ENCODE data around the gene EDIL3.
"Not testable (repeated sequence)": the region's sequence is repeated elsewhere in the genome, so short reads cannot be mapped to it uniquely, and the experiment has no call there.

EDIL3 gene

DNA sequence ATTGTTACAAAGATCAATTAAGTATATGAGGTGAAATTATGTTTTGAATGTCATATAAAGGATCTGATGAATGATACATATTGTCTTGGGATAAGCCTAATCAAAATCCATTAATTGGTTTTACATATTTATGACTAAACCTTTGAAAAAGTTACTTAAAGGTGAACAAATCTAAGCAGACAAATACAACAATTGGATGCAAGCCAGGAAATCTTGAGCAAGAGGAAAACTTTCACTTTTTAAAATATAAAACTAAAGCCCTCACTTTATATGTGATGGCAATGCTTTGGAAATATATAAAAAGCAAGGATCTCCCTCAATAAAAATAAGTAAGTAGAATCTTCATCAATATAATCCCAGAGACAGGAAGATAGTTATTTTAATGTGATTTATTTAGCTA, 80.1 kb downstream of the EDIL3 start:
- no peak overlapping the region for H3K4me3 ChIP-seq (ENCODE audit: low read depth, low read length)
- no peak for DNase-seq
- no peaks in the 10 kb centered on the region for H3K9me3 ChIP-seq (ENCODE audit: severe bottlenecking)
- no peaks in the 10 kb centered on the region for H3K36me3 ChIP-seq
- no peaks in the 10 kb centered on the region for H3K27me3 ChIP-seq (ENCODE audit: insufficient read depth, low read depth, severe bottlenecking)
- H3K27ac ChIP-seq: no peak overlapping the region
- TF ChIP-seq, protein P1, sequence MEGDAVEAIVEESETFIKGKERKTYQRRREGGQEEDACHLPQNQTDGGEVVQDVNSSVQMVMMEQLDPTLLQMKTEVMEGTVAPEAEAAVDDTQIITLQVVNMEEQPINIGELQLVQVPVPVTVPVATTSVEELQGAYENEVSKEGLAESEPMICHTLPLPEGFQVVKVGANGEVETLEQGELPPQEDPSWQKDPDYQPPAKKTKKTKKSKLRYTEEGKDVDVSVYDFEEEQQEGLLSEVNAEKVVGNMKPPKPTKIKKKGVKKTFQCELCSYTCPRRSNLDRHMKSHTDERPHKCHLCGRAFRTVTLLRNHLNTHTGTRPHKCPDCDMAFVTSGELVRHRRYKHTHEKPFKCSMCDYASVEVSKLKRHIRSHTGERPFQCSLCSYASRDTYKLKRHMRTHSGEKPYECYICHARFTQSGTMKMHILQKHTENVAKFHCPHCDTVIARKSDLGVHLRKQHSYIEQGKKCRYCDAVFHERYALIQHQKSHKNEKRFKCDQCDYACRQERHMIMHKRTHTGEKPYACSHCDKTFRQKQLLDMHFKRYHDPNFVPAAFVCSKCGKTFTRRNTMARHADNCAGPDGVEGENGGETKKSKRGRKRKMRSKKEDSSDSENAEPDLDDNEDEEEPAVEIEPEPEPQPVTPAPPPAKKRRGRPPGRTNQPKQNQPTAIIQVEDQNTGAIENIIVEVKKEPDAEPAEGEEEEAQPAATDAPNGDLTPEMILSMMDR (IDR thresholded peaks at IDR 0.05; ENCODE audit: low read depth, low read length): no peak

DNA sequence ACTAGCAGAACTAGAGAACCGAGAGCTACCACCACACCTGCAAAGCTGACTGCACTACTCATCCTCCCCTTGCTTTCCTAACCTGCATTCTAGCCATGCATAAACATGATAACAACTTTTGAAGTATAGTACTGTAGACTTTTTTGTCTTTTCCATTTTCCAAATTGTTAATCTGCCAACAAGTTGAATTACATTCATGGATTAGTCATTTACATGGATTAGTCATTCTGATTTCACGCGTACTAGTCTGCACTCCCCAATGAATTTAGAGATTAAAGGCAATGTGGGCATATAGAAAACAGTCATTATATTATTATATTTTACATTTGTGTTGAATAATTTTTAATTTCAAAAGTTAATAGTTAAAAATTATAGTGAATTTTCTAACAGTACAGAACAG, 81.4 kb downstream of the EDIL3 start:
- no peak for DNase-seq
- Histone ChIP-seq H3K9me3 (ENCODE audit: severe bottlenecking) (no peaks in the 10 kb centered on the region), H3K4me3 (ENCODE audit: low read depth, low read length) (no peak overlapping the region), H3K36me3 (0 out of 2 replicates have a peak, but pooled peaks cover 2% of the 10 kb centered on the region), H3K27ac (no peak overlapping the region), H3K27me3 (ENCODE audit: insufficient read depth, low read depth, severe bottlenecking) (no peaks in the 10 kb centered on the region)
- TF ChIP-seq, protein P1 (IDR thresholded peaks at IDR 0.05; ENCODE audit: low read depth, low read length): no peak

DNA sequence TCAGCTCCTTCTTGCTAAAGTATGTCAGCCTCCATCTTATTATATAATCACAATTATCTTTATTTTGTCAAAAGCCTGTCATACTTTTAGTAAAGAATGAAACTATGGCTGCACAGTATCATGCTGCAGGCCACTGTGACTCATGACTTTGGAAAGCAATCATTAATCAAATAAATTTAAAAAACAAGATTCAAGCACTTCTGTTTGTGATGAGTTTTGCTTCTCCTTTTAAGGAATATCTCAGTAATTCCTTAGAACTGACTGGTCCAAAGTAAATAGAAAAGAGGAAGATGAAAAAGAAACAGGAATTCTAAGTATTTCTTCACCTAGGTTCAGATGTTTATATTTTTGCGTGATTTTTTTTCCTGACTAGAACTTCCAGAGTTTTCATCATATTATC, 83.1 kb downstream of the EDIL3 start:
- Histone ChIP-seq H3K27ac (no peak overlapping the region), H3K27me3 (ENCODE audit: insufficient read depth, low read depth, severe bottlenecking) (no peaks in the 10 kb centered on the region), H3K4me3 (ENCODE audit: low read depth, low read length) (no peak overlapping the region), H3K36me3 (0 out of 2 replicates have a peak, but pooled peaks cover 3% of the 10 kb centered on the region), H3K9me3 (ENCODE audit: severe bottlenecking) (no peaks in the 10 kb centered on the region)
- DNase-seq: no peak
- TF ChIP-seq, protein P1 (IDR thresholded peaks at IDR 0.05; ENCODE audit: low read depth, low read length): no peak

DNA sequence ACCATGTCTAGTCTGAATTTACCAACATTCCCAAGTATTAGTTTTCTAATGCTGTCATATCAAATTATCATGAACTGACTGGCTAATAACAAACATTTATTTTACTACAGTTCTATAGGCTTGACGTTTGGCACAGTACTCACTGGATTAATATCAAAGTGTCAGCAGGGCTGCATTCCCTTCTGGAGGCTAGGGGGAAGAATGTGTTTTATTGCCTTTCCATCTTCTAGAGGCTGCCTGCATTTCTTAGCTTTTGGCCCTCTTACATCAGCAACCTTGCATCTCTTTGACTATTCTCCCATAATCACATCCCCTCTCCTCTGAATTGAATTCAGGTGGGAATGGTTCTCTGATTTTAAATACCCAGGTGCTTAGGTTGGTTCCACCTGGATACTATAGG, 84.7 kb downstream of the EDIL3 start:
- no peaks in the 10 kb centered on the region for H3K9me3 ChIP-seq (ENCODE audit: severe bottlenecking)
- TF ChIP-seq, protein P1 (IDR thresholded peaks at IDR 0.05; ENCODE audit: low read depth, low read length): no peak
- no peak overlapping the region for H3K4me3 ChIP-seq (ENCODE audit: low read depth, low read length)
- H3K36me3 ChIP-seq: 0 out of 2 replicates have a peak, but pooled peaks cover 3% of the 10 kb centered on the region
- no peaks in the 10 kb centered on the region for H3K27me3 ChIP-seq (ENCODE audit: insufficient read depth, low read depth, severe bottlenecking)
- DNase-seq: no peak
- no peak overlapping the region for H3K27ac ChIP-seq

DNA sequence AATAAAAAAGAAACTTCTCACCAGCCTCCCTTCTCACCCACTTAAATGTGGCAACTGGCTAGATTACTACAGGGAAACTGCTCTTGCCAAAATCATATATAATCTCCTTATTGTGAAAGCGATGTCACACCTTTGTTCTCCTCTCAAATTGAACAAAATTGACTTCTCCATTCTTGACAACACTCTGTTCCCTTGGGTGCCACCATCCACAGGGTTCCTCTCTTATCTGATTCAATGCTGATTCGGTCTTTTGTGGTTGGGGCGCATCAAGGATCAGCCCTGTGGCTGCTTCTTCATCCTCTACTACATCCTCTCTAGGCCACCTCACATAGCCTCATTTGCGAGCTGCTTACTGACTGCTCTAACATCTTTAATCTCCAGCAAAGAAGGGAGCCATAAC, 86.1 kb downstream of the EDIL3 start:
- 0 out of 2 replicates have a peak, but pooled peaks cover 3% of the 10 kb centered on the region for H3K36me3 ChIP-seq
- no peak overlapping the region for H3K4me3 ChIP-seq (ENCODE audit: low read depth, low read length)
- DNase-seq: no peak
- H3K27ac ChIP-seq: no peak overlapping the region
- no peaks in the 10 kb centered on the region for H3K27me3 ChIP-seq (ENCODE audit: insufficient read depth, low read depth, severe bottlenecking)
- no peaks in the 10 kb centered on the region for H3K9me3 ChIP-seq (ENCODE audit: severe bottlenecking)
- TF ChIP-seq, protein P1 (IDR thresholded peaks at IDR 0.05; ENCODE audit: low read depth, low read length): no peak

DNA sequence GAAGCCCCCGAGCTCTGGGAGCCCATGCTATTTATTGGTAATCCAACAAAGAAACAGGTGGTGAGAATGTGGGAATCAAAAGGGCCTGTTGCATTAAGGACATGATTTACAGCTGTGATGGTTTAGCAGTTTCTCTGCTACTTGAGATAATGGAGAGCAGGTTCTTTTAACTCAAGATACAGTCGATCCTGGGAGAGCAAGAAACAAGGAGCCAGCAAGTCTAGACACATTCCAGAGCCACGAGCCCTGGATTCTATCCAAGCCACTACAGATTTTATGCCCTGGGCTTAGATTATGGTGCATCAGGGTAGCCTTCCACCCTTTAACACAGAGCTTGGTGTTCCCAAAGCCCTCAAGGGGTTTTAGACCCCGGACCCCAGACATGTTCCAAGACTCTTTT, 87.0 kb downstream of the EDIL3 start:
- H3K36me3 ChIP-seq; H3K27ac ChIP-seq; H3K4me3 ChIP-seq (ENCODE audit: low read depth, low read length); DNase-seq; H3K9me3 ChIP-seq (ENCODE audit: severe bottlenecking); H3K27me3 ChIP-seq (ENCODE audit: insufficient read depth, low read depth, severe bottlenecking): not testable (repeated sequence)

Measured in WERI-Rb-1 (cell line).